Thymus (tissue), 11 donors: ENCODE results near the gene EHD1. TPM values are rescaled to one million over a fixed set of nuclear protein-coding genes. Genes with fewer than 3 reads are reported as not detected.

Source experiments
- DNase-seq, 9 donors: peaks; one replicate each; pipeline ENCODE4 v3.0.0-alpha.2; 2013; ENCODE audit warnings: low spot score in 9 of 9, low read depth in 6 of 9, missing footprints in 1 of 9
- H3K27ac ChIP-seq, 2 donors: one replicate each; pipeline ENCODE4 v1.5.1; 2013; ENCODE audit warnings: control low read depth in 1 of 2, low read depth in 1 of 2, low read length in 1 of 2, mild to moderate bottlenecking in 1 of 2, moderate library complexity in 1 of 2
- H3K27me3 ChIP-seq, 2 donors: one replicate each; pipeline ENCODE4 v1.5.1; 2013; ENCODE audit warnings: low read length in 1 of 2; ENCODE audit not compliant: control insufficient read depth in 2 of 2, insufficient read depth in 1 of 2
- H3K36me3 ChIP-seq, 2 donors: one replicate each; pipeline ENCODE4 v1.5.1; 2013; ENCODE audit warnings: low read length in 1 of 2, mild to moderate bottlenecking in 1 of 2, moderate library complexity in 1 of 2; ENCODE audit not compliant: control insufficient read depth in 2 of 2, insufficient read depth in 2 of 2
- H3K4me1 ChIP-seq, 2 donors: one replicate each; pipeline ENCODE4 v1.5.1; 2013; ENCODE audit warnings: low read length in 2 of 2; ENCODE audit not compliant: control insufficient read depth in 2 of 2, insufficient read depth in 2 of 2
- H3K4me3 ChIP-seq, 2 donors: one replicate each; pipeline ENCODE4 v1.5.1; 2013; ENCODE audit warnings: low read length in 2 of 2, control low read depth in 1 of 2, mild to moderate bottlenecking in 1 of 2
- H3K9me3 ChIP-seq, 2 donors: one replicate each; pipeline ENCODE4 v1.5.1; 2013; ENCODE audit warnings: low read length in 1 of 2, mild to moderate bottlenecking in 1 of 2; ENCODE audit not compliant: control insufficient read depth in 2 of 2, insufficient read depth in 1 of 2
- WGBS: extraction: QIAGEN DNeasy Blood & Tissue Kit; methylation state at CpG from one replicate; pipeline ENCODE4 v1.1.7; 2013; 5-methylcytosine and 5-hydroxymethylcytosine counted together
- polyA plus RNA-seq: library from polyadenylated mRNA; stranded (reverse); fragments of 200-250 nt; gene quantifications from one replicate; pipeline ENCODE4 v1.2.3, GENCODE V29; 2013
- total RNA-seq: library from RNA; stranded (reverse); fragments of 120-200 nt; gene quantifications from one replicate; pipeline ENCODE4 v1.2.4, GENCODE V29; 2013
- donor health status: healthy.

EHD1 gene
- total and polyA plus RNA-seq, 2 donors = 17.3 to 32.3 TPM

DNA sequence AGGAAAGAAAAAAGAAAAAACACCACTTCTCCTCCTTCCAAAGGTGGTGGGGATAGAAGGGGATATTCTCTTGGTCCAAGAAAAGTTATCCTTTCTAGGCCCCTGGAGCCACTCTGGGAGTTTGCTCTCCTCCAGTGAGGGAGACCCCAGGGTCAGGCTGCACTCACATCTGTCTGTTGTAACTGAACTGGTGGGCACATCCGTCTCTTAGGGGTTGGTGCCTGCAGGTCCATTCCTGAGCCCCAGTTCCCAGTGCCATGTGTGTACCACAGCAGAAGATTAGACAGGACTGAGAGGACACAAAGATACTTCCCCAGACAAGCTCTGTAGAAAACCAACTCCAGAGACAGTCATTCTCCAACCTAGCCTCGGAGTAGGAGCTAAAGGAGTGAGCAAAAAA lies 41.7 kb upstream of the EHD1 start:
- Histone ChIP-seq H3K27ac (no peak overlapping the region), H3K27me3 (peaks cover 0 to 4% of the 10 kb centered on the region in 2 donors), H3K4me1 (peaks cover 23 to 51% of the 10 kb centered on the region in 2 donors), H3K36me3 (no peaks in the 10 kb centered on the region), H3K4me3 (no peak overlapping the region), H3K9me3 (peaks cover 0 to 6% of the 10 kb centered on the region in 2 donors)
- WGBS = 97% methylated on average over 2 of the region's 2 CpGs
- DNase-seq = no peak

DNA sequence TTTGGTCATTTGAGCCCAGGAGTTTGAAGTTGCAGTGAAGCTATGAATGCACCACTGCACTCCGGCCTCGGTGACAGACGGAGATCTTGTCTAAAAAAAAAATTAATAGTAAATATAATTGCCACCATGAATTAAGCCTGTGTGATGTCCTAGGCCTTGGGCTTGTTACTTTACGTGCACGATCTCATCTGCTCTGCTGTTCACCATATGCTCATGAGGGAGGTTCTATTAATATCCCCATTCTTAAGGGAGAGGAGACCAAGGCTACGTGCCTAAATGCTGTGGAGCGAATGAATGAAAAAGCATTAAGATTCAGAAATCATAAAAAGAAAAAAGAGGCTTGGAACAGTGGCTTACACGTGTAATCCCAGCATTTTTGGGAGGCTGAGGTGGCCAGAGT lies 41.2 kb upstream of the EHD1 start:
- Histone ChIP-seq H3K27ac (no peak overlapping the region), H3K4me1 (peaks cover 23 to 50% of the 10 kb centered on the region in 2 donors), H3K36me3 (no peaks in the 10 kb centered on the region), H3K9me3 (peaks cover 0 to 6% of the 10 kb centered on the region in 2 donors), H3K27me3 (no peaks in the 10 kb centered on the region), H3K4me3 (no peak overlapping the region)
- 95% methylated on average over 8 of the region's 8 CpGs for WGBS
- no peak for DNase-seq

DNA sequence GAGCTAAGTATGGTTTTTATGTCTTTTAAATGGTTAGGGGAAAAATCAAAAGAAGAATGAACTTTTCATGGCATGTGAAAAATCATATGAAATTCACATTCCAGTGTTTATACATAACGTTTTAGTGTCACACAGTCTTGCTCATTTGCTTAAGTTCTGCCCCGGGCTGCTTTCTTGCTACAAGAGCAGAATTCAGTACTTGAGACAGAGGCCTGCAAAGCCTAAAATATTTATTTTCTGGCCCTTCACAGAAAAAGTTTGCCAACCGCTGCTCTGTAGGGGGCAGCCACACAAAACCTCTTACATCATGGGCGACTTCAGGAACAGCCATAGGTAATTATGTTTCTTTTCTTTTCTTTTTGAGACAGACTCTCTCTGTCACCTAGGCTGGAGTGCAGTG lies 39.6 kb upstream of the EHD1 start:
- peaks cover 17 to 40% of the 10 kb centered on the region in 2 donors for H3K4me1 ChIP-seq
- H3K27ac ChIP-seq = peak overlapping the region in 1 of 2 donors; percentile 87
- WGBS = 40% methylated on average over 4 of the region's 4 CpGs
- peak in 4 of 9 donors; percentile 9 to 48 (median 19) for DNase-seq
- H3K27me3 ChIP-seq = no peaks in the 10 kb centered on the region
- peak overlapping the region; percentile 51 to 78 for H3K4me3 ChIP-seq
- peaks cover 15% of the 10 kb centered on the region in 2 donors for H3K36me3 ChIP-seq
- H3K9me3 ChIP-seq = peaks cover 0 to 6% of the 10 kb centered on the region in 2 donors

DNA sequence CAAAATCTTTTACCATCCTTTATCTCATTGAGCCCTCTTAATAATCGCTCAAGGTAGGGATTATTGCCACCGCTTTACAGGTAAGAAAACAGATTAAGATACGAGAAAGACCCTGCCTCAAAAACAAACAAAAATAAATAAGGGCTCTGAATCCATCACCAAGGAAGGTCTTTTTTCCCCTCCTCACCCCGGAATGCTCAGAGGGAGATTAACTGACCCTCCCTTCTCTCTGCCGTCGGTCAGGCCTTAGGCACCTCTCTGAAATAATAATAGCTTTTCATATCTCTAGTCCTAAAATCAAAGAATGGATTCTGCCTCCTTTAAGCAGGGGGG lies 39.2 kb upstream of the EHD1 start:
- peaks cover 17 to 40% of the 10 kb centered on the region in 2 donors for H3K4me1 ChIP-seq
- WGBS = 36% methylated on average over 6 of the region's 6 CpGs
- H3K36me3 ChIP-seq = peaks cover 19% of the 10 kb centered on the region in 2 donors
- DNase-seq = peak in 1 of 9 donors; percentile 7
- peak overlapping the region; percentile 51 to 78 for H3K4me3 ChIP-seq
- peaks cover 0 to 6% of the 10 kb centered on the region in 2 donors for H3K9me3 ChIP-seq
- H3K27me3 ChIP-seq = no peaks in the 10 kb centered on the region
- H3K27ac ChIP-seq = peak overlapping the region; percentile 84 to 87

DNA sequence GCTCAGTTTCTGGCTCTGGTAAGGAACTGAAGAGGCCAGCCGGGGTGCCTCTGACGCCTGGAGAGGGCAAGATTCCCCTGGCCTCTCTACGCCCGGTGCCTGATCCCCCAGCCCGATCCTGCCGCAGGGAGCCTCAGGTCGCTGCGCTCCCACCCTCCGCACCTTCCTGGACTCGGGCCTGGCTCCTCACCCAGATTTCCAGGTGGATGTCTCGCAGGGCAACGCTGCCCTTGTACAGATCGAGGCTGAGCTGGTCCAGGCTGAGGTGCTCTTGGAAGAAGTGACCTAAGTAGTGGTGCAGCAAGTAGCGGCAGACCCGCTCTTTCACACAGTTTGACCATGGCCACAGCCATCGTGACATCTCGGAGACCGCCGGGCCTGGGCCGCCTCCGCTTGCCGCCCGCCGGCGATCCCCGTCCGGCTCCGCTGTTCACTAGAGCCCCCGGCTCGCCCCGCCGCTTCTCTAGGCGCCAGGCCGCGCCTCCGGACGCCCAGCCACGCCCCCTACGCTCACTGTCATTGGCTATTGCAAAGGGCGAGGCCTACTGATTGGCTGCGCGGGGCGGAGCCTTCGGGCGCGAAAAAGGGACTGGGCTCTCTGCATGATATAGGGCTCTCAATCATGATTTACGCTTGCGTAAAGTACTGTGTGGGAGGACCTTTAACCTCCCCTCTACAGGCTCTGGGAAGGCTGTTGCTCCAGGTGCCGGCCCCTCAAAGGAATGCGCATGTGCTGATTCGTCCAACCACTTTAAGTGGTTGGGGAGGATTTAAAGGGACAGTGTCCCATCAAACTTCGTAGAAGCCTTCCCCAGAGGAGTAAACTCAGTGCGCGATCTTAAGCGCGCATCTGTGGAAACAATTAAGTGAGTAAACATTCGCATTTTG lies 38.6 kb upstream of the EHD1 start, which contains the start of gene ATG2A:
Gene ATG2A, minus strand, starts transcription at position 435 of the 888 bp plus-strand sequence. Its CDS starts 74 bp downstream, at position 361.
- under 1% methylated on average over 57 of the region's 57 CpGs for WGBS
- Histone ChIP-seq H3K4me3 (peak within 1 kb of the TSS; percentile 78 to 98), H3K27me3 (no peaks in the 10 kb centered on the region), H3K9me3 (peaks cover 0 to 6% of the 10 kb centered on the region in 2 donors), H3K36me3 (peaks cover 23 to 24% of the 10 kb centered on the region in 2 donors), H3K27ac (peak within 1 kb of the TSS; percentile 86 to 92), H3K4me1 (peaks cover 17 to 40% of the 10 kb centered on the region in 2 donors)
- peak; percentile 95 to 99 (median 99) for DNase-seq

DNA sequence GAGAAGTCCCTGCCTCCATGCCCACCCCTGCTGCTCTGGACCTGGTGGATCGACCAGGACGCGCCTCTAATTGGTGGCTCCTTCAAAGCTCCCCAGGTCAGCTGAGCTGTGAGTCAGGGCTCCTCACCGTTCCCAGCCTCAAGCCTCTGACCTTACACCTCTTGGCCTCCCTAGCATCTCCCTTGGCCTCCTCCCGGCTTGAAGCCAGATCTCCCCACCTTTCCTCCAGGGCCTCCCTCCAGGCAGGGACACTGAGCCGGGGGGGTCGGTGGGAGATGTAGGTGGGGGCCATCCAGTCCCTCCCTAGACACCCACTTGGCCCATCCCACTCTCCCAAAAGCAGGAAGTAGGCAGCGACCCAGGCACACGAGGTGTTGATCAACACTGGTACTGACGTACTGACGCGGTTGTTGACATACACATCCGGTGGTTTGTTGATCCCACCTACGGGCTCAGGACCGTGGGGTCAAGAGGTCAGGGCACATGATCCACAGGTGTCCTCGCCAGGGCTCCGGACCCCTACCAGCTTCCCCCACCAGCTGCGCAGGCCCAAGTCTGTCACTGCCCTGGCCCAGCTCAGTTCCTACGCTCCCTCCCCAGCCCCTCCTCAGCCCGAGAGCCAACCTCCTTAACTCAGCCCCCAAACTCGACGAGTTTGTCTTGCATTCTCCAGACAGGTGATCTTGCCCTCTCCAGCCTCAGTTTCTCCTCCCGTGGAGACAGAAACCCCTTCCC lies 37.8 kb upstream of the EHD1 start:
- Histone ChIP-seq H3K36me3 (peaks cover 30 to 32% of the 10 kb centered on the region in 2 donors), H3K9me3 (peaks cover 0 to 6% of the 10 kb centered on the region in 2 donors), H3K4me1 (peaks cover 17 to 40% of the 10 kb centered on the region in 2 donors), H3K27ac (peak overlapping the region; percentile 86 to 92), H3K4me3 (peak overlapping the region; percentile 78 to 98), H3K27me3 (no peaks in the 10 kb centered on the region)
- peak in 7 of 9 donors; percentile 8 to 62 (median 37) for DNase-seq
- 19% methylated on average over 23 of the region's 23 CpGs for WGBS

DNA sequence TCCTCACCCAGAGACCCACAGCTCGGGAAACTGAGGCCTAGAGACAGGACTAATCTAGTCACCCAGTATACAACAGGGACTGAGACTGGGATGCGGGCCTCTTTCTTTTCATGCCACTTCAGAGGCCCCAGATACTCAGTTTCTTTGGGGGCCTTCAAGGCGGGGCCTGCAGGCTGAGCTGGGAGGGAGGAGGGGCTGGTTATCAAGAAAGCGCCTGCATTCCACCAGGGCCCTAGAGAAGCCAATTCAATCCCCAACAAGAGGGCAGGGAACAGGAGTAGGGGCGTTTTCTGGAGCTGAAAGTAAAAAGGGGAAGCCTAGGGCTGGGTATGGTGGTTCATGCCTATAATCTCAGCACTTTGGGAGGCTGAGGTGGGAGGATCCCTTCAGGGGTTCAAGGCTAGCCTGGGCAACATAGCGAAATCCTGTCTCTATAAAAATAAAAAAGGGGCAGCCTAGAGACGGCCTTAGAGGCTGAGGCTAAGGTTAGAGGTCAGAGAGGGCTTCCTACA lies 37.0 kb upstream of the EHD1 start:
- WGBS = 94% methylated on average over 7 of the region's 7 CpGs
- peak overlapping the region in 1 of 2 donors; percentile 98 for H3K4me3 ChIP-seq
- DNase-seq = peak in 1 of 9 donors; percentile 23
- peaks cover 37 to 39% of the 10 kb centered on the region in 2 donors for H3K36me3 ChIP-seq
- H3K4me1 ChIP-seq = peaks cover 17 to 40% of the 10 kb centered on the region in 2 donors
- peaks cover 0 to 6% of the 10 kb centered on the region in 2 donors for H3K9me3 ChIP-seq
- peak overlapping the region; percentile 8 to 92 for H3K27ac ChIP-seq
- no peaks in the 10 kb centered on the region for H3K27me3 ChIP-seq

DNA sequence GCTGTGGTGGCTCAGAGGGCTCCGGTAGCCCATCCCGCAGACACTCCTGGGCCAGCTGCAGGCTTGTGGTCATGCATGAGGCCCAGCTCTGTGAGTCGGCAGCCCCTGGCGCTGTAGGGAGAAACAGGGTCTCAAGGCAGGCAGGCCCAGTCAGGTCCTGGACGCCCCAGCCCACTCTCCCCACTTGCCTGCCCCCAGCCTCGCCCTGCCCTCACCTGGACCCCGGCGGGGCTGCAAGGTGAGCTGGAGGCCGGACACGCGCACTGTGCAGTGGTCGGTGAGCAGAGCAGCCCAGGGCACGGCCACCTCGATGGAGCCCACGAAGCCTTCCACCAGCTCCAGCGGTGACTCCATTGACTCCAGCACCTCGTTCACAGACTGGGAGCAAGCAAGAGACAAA lies 35.7 kb upstream of the EHD1 start:
- Histone ChIP-seq H3K4me1 (peaks cover 17 to 37% of the 10 kb centered on the region in 2 donors), H3K4me3 (no peak overlapping the region), H3K27me3 (no peaks in the 10 kb centered on the region), H3K9me3 (peaks cover 0 to 6% of the 10 kb centered on the region in 2 donors), H3K27ac (no peak overlapping the region), H3K36me3 (peaks cover 50 to 53% of the 10 kb centered on the region in 2 donors)
- 97% methylated on average over 17 of the region's 17 CpGs for WGBS
- no peak for DNase-seq
